DND-41 (cell line): Measurements from ENCODE around the gene GSS.

Source experiments
- ATAC-seq: fragments of 200-7000 bp; cut with Tn5 transposase; 3 replicates; pipeline ENCODE4 v1.9.1; 2021; ENCODE audit warnings: low read depth; ENCODE audit not compliant: insufficient read depth
- DNase-seq: peaks from one replicate; pipeline ENCODE4 v3.0.0-alpha.2; 2020
- H2AFZ ChIP-seq: 2 replicates; pipeline ENCODE4 v1.6.0; 2012; ENCODE audit warnings: low read depth, low read length
- H3K27ac ChIP-seq: 2 replicates; pipeline ENCODE4 v1.5.1; 2012; ENCODE audit warnings: low read length, inconsistent platforms
- H3K27me3 ChIP-seq: fragments of 200-600 bp; sonication (generic); 2 replicates; pipeline ENCODE4 v1.6.0; 2012; ENCODE audit warnings: low read length, mild to moderate bottlenecking, inconsistent platforms; ENCODE audit not compliant: insufficient read depth, poor library complexity
- H3K36me3 ChIP-seq: 2 replicates; pipeline ENCODE4 v1.5.1; 2012; ENCODE audit warnings: low read length, inconsistent platforms; ENCODE audit not compliant: insufficient read depth
- H3K4me1 ChIP-seq: 2 replicates; pipeline ENCODE4 v1.5.1; 2012; ENCODE audit warnings: mild to moderate bottlenecking, low read length; ENCODE audit not compliant: insufficient read depth
- H3K4me2 ChIP-seq: 2 replicates; pipeline ENCODE4 v1.6.0; 2012; ENCODE audit warnings: mild to moderate bottlenecking, moderate library complexity, low read length, inconsistent platforms; ENCODE audit not compliant: insufficient read depth
- H3K4me3 ChIP-seq, 2 experiments: fragments of 200-600 bp in 1 of 2; shearing (Covaris generic) in 1 of 2; 2 replicates each; pipeline ENCODE4 v1.5.1; 2012 to 2016; ENCODE audit warnings: inconsistent platforms in 2 of 2, low read length in 2 of 2, mild to moderate bottlenecking in 2 of 2, low read depth in 1 of 2, moderate library complexity in 1 of 2
- H3K79me2 ChIP-seq: 2 replicates; pipeline ENCODE4 v1.6.0; 2012; ENCODE audit warnings: low read length, inconsistent platforms; ENCODE audit not compliant: insufficient read depth
- H3K9ac ChIP-seq: 2 replicates; pipeline ENCODE4 v1.6.0; 2012; ENCODE audit warnings: low read depth, mild to moderate bottlenecking, inconsistent platforms, low read length, moderate library complexity
- H3K9me3 ChIP-seq: 2 replicates; pipeline ENCODE4 v1.5.1; 2012; ENCODE audit warnings: low read length, moderate library complexity, mild to moderate bottlenecking, inconsistent platforms; ENCODE audit not compliant: insufficient read depth, severe bottlenecking
- H4K20me1 ChIP-seq: 2 replicates; pipeline ENCODE4 v1.6.0; 2012; ENCODE audit warnings: low read length; ENCODE audit not compliant: insufficient read depth
- CTCF ChIP-seq: IDR thresholded peaks from 2 replicates; pipeline ENCODE4 v1.5.1; 2012; ENCODE audit warnings: borderline replicate concordance, low read length, moderate library complexity, mild to moderate bottlenecking; ENCODE audit not compliant: poor library complexity, severe bottlenecking; ENCODE audit errors: extremely low read depth
- EZH2 ChIP-seq: IDR thresholded peaks from 3 replicates; pipeline ENCODE4 v1.6.1; 2012; ENCODE audit warnings: borderline replicate concordance, low read depth, mild to moderate bottlenecking, moderate library complexity, low read length, inconsistent platforms; ENCODE audit not compliant: severe bottlenecking

The GSS gene

GRCh38 chr20:34925981-34926380 is 29.6 kb downstream of the GSS start:
- DNase-seq (peak; percentile 17), ATAC-seq (peak; percentile 59; the same call in 2 of the 3 replicates)
- Histone ChIP-seq H3K36me3 (peaks cover 31% of the 10 kb centered on the region), H3K4me3 (no peak overlapping the region), H4K20me1 (no peaks in the 10 kb centered on the region), H3K79me2 (no peaks in the 10 kb centered on the region), H3K4me1 (no peaks in the 10 kb centered on the region), H3K4me2 (no peak overlapping the region), H2AFZ (no peak overlapping the region), H3K27me3 (no peaks in the 10 kb centered on the region), H3K9me3 (no peaks in the 10 kb centered on the region), H3K9ac (no peak overlapping the region), H3K27ac (no peak overlapping the region)
- TF ChIP-seq EZH2 (no peak), CTCF (no peak)

GRCh38 chr20:34925341-34925740 is 30.3 kb downstream of the GSS start:
- H3K9ac ChIP-seq = no peak overlapping the region
- H3K27ac ChIP-seq = no peak overlapping the region
- H3K9me3 ChIP-seq = no peaks in the 10 kb centered on the region
- DNase-seq = no peak
- no peak overlapping the region for H3K4me2 ChIP-seq
- H2AFZ ChIP-seq = no peak overlapping the region
- no peaks in the 10 kb centered on the region for H3K4me1 ChIP-seq
- H3K79me2 ChIP-seq = no peaks in the 10 kb centered on the region
- no peak overlapping the region for H3K4me3 ChIP-seq
- no peaks in the 10 kb centered on the region for H3K27me3 ChIP-seq
- H3K36me3 ChIP-seq = peaks cover 27% of the 10 kb centered on the region
- no peak for ATAC-seq
- TF ChIP-seq CTCF (no peak), EZH2 (no peak)
- H4K20me1 ChIP-seq = no peaks in the 10 kb centered on the region

- no peak overlapping the region for H3K27ac ChIP-seq
- H2AFZ ChIP-seq = no peak overlapping the region
- H3K9ac ChIP-seq = no peak overlapping the region
- no peak for TF ChIP-seq CTCF
- TF ChIP-seq EZH2 = no peak
- H3K36me3 ChIP-seq = peaks cover 13% of the 10 kb centered on the region; the same call in 1 of the 2 replicates
- no peaks in the 10 kb centered on the region for H3K79me2 ChIP-seq
- DNase-seq = no peak
- no peaks in the 10 kb centered on the region for H3K4me1 ChIP-seq
- no peaks in the 10 kb centered on the region for H3K9me3 ChIP-seq
- no peak overlapping the region for H3K4me3 ChIP-seq
- ATAC-seq = no peak
- H3K4me2 ChIP-seq = no peak overlapping the region
- H4K20me1 ChIP-seq = no peaks in the 10 kb centered on the region
- no peaks in the 10 kb centered on the region for H3K27me3 ChIP-seq
These were observed 32.2 kb downstream of the GSS start for GRCh38 chr20:34923414-34923813.
